NT2/D1 (cell line): ENCODE results near the gene GFRA1.

Experiments used
- SUZ12 ChIP-seq: IDR thresholded peaks from 2 replicates; pipeline ENCODE4 v1.6.1; 2011; ENCODE audit not compliant: insufficient read length, insufficient read depth; ENCODE audit errors: extremely low read depth
- YY1 ChIP-seq: IDR thresholded peaks from 2 replicates; pipeline ENCODE4 v1.6.1; 2011; ENCODE audit not compliant: insufficient read length, insufficient read depth
- ZNF274 ChIP-seq: IDR thresholded peaks from 2 replicates; pipeline ENCODE4 v1.6.1; 2011; ENCODE audit warnings: mild to moderate bottlenecking, low read depth, low read length

DNA sequence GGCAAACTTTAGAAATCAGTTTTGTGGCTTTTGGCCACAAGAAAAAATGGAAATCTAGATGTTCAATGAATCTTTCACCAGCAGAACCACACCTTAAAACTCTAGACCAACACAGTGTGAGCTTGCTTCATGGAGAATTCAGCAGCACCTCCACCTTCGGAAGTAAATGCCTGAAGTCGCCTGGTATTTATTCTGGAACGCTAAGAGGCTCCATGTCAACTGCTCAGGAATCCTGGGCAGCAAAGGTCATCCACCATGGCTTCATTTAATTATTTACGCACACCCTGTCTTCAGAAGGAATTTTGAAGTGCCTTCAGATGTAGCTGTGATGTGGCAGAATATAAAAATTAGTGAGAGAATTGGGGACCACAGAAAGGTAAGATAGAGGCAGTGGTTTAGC, 167.7 kb downstream of the GFRA1 start:
- TF ChIP-seq YY1 (no peak), ZNF274 (no peak), SUZ12 (no peak)
